HL-60 (cell line): ENCODE data around the gene LAMC2.

Source experiments
- CTCF ChIP-seq: IDR thresholded peaks from one replicate; pipeline ENCODE4 v1.5.1; 2011; ENCODE audit warnings: low read length, control low read depth, inconsistent platforms; ENCODE audit not compliant: insufficient read depth
- GABPA ChIP-seq: IDR thresholded peaks from 2 replicates; pipeline ENCODE4 v1.6.1; 2012; ENCODE audit warnings: low read depth

DNA sequence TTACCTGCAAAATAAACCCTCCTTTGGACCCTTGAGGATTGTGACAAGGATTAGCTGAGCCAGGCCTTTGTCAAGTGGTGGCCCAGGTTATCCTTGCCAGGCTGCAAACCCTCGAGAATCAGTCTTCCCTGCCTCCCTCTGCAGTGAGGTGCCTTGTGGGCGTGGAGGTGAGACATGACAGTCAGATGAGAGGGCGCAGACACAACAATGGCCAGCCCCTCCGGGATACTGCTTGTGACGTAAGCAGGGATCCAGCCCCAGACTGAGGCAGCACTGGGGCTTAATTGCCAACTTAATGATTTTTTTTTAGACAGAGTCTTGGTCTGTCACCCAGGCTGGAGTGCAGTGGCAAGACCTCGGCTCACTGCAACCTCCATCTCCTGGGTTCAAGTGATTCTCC, 104.6 kb downstream of the LAMC2 start:
- TF ChIP-seq CTCF (no peak), GABPA (no peak)
